Measurements from ENCODE around the gene NOC4L.

The NOC4L gene

GRCh38 chr12:132166801-132167591, 22.7 kb downstream of the NOC4L start:
- CTCF ChIA-PET, result no interaction called here
- POLR2A ChIA-PET, result no interaction called here
- DNase-seq (ENCODE audit: extremely low spot score), result no peak
- TF ChIP-seq PKNOX1 (IDR thresholded peaks at IDR 0.05) (0 out of 2 replicates have a peak, but pooled peaks have one; percentile 3), ZNF384 (IDR thresholded peaks at IDR 0.05) (no peak)

GRCh38 chr12:132167611-132168310, 23.5 kb downstream of the NOC4L start:
- CTCF ChIA-PET, result no interaction called here
- DNase-seq (ENCODE audit: extremely low spot score), result no peak
- POLR2A ChIA-PET, result no interaction called here
- TF ChIP-seq SUZ12 (IDR thresholded peaks at IDR 0.05) (no peak), PKNOX1 (IDR thresholded peaks at IDR 0.05) (no peak), TARDBP (IDR thresholded peaks at IDR 0.05) (no peak), FOXM1 (IDR thresholded peaks at IDR 0.05; ENCODE audit: borderline replicate concordance) (no peak), CTBP1 (IDR thresholded peaks at IDR 0.05; ENCODE audit: borderline replicate concordance) (no peak), FOXK2 (IDR thresholded peaks at IDR 0.05) (no peak), FOXA1 (IDR thresholded peaks at IDR 0.05) (no peak), ZNF384 (IDR thresholded peaks at IDR 0.05) (no peak), L3MBTL2 (conservative IDR thresholded peaks at IDR 0.05) (no peak), ELF4 (IDR thresholded peaks at IDR 0.05) (no peak)

DNA sequence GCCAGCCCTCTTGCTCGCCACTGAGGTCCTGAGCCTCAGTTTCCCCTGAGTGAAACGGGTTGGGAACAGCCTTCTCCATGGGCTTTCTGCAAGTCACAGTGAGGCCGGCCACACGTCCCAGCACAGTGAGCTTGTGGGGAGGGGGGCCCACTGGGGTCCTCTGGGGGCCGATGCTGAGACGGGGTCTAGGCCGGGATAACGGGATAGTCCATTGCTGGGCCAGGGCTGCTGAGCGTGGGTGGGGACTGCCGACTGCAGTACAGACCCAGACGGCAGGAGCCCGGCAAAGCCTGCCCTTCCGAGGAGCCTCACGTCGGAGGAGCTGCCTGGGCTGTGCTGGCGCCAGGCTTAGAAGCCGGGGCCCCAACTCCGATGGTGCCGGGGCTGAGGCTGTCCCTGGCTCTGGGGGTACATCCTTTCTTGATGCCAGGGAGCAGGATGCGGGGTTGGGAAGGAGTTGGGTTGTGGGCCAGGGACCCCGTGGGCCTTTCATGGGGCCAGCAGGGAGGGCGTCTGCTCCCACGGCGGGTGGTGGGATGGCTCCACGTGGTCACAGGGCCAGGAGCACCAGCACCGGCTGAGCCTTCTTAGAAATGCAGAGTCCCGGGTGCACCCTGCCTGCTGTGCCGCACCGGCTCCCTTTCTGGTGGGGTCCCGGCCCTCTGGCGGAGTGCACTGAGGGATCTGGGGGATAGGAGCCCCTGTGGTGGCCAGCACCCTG, 24.2 kb downstream of the NOC4L start:
- ChIA-PET POLR2A (no interaction called here), CTCF (no interaction called here)
- TF ChIP-seq FOXA1 (IDR thresholded peaks at IDR 0.05) (no peak), PKNOX1 (IDR thresholded peaks at IDR 0.05) (no peak), NFRKB (IDR thresholded peaks at IDR 0.05) (no peak), ARNT (IDR thresholded peaks at IDR 0.05) (no peak), SP1 (IDR thresholded peaks at IDR 0.05) (no peak), FOXM1 (IDR thresholded peaks at IDR 0.05; ENCODE audit: borderline replicate concordance) (no peak), TARDBP (IDR thresholded peaks at IDR 0.05) (no peak), HDGF (IDR thresholded peaks at IDR 0.05; ENCODE audit: borderline replicate concordance) (no peak), L3MBTL2 (conservative IDR thresholded peaks at IDR 0.05) (no peak), SUZ12 (IDR thresholded peaks at IDR 0.05) (no peak), CTBP1 (IDR thresholded peaks at IDR 0.05; ENCODE audit: borderline replicate concordance) (no peak), ZNF384 (IDR thresholded peaks at IDR 0.05) (no peak), ELF4 (IDR thresholded peaks at IDR 0.05) (no peak), FOXK2 (IDR thresholded peaks at IDR 0.05) (no peak), LEF1 (IDR thresholded peaks at IDR 0.05; ENCODE audit: borderline replicate concordance) (no peak), BHLHE40 (IDR thresholded peaks at IDR 0.05; ENCODE audit: borderline replicate concordance) (no peak)
- no peak for DNase-seq (ENCODE audit: extremely low spot score)

- ChIA-PET POLR2A (no interaction called here), CTCF (no interaction called here)
- no peak for DNase-seq (ENCODE audit: extremely low spot score)
- TF ChIP-seq CTBP1 (IDR thresholded peaks at IDR 0.05; ENCODE audit: borderline replicate concordance) (no peak), L3MBTL2 (conservative IDR thresholded peaks at IDR 0.05) (no peak), NFRKB (IDR thresholded peaks at IDR 0.05) (no peak), SP1 (IDR thresholded peaks at IDR 0.05) (no peak), LEF1 (IDR thresholded peaks at IDR 0.05; ENCODE audit: borderline replicate concordance) (no peak), HDGF (IDR thresholded peaks at IDR 0.05; ENCODE audit: borderline replicate concordance) (no peak), FOXA1 (IDR thresholded peaks at IDR 0.05) (no peak), BHLHE40 (IDR thresholded peaks at IDR 0.05; ENCODE audit: borderline replicate concordance) (no peak), ZNF384 (IDR thresholded peaks at IDR 0.05) (no peak), ARNT (IDR thresholded peaks at IDR 0.05) (no peak), SUZ12 (IDR thresholded peaks at IDR 0.05) (no peak), FOXK2 (IDR thresholded peaks at IDR 0.05) (no peak), ELF4 (IDR thresholded peaks at IDR 0.05) (no peak), TARDBP (IDR thresholded peaks at IDR 0.05) (no peak), PKNOX1 (IDR thresholded peaks at IDR 0.05) (no peak), FOXM1 (IDR thresholded peaks at IDR 0.05; ENCODE audit: borderline replicate concordance) (no peak)
Observed at GRCh38 chr12:132169376-132169775, 25.1 kb downstream of the NOC4L start.

DNA sequence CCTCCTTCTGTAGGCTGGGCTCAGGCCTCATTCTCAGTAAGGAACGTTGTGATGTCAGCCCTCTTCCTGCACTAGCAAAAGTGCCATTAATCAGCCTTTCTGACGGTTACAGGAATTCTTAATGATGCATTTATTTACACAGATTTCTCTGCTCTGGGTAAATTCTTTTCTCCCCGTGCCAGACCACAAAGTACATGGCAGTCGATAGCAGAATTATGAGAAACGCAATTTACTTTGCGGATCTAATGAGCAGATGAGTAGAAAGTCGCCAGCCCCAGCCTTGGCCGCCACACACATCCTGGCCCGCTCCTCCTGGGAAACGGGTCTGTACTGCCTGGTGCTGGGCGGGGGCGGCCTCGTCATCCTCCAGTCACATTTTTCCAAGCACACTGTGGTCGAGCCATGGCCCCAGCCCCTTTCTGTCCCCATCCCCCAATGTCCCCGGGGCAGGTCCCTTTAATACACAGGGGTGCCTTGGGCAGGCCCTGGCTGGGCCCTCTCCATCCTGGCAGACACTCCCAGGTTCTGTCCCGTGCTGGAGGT, 25.9 kb downstream of the NOC4L start:
- ChIA-PET CTCF (no interaction called here), POLR2A (no interaction called here)
- DNase-seq (ENCODE audit: extremely low spot score), result no peak
- TF ChIP-seq ELF4 (IDR thresholded peaks at IDR 0.05) (no peak), PKNOX1 (IDR thresholded peaks at IDR 0.05) (peak; percentile 75), ZNF384 (IDR thresholded peaks at IDR 0.05) (no peak), BHLHE40 (IDR thresholded peaks at IDR 0.05; ENCODE audit: borderline replicate concordance) (no peak)
